Esophagus squamous epithelium (tissue), 5 donors: ENCODE results near the gene FAAP100. TPM values are rescaled to one million over a fixed set of nuclear protein-coding genes. Genes with fewer than 3 reads are reported as not detected.

Experiments used
- DNase-seq: peaks from one replicate; lab custom pipeline; 2025; lab: John Stamatoyannopoulos, UW
- H3K27ac ChIP-seq, 4 donors: fragments of 200-600 bp; sonication (generic); one replicate each; pipeline ENCODE4 v1.5.1; 2016 to 2019; ENCODE audit warnings: mild to moderate bottlenecking in 1 of 4
- H3K27me3 ChIP-seq, 4 donors: fragments of 200-600 bp; sonication (generic); 1 replicate in 3 of 4; 2 replicates in 1 of 4; pipeline versions ENCODE4 v1.5.1 to v1.6.0; 2017 to 2021; ENCODE audit warnings: antibody characterized with exemption in 1 of 4
- H3K36me3 ChIP-seq, 3 donors: fragments of 200-600 bp; sonication (generic); one replicate each; pipeline ENCODE4 v1.5.1; 2016 to 2019
- H3K4me1 ChIP-seq, 3 donors: fragments of 200-600 bp; sonication (generic); one replicate each; pipeline ENCODE4 v1.5.1; 2017 to 2019
- H3K4me3 ChIP-seq, 4 donors: fragments of 200-600 bp; sonication (generic); 1 replicate in 3 of 4; 2 replicates in 1 of 4; pipeline ENCODE4 v1.5.1; 2016 to 2019; ENCODE audit warnings: mild to moderate bottlenecking in 2 of 4, moderate library complexity in 1 of 4
- H3K9me3 ChIP-seq, 3 donors: fragments of 200-600 bp; sonication (generic); one replicate each; pipeline ENCODE4 v1.5.1; 2016 to 2019
- POLR2A ChIP-seq, 4 donors: fragments of 450-650 bp; IDR thresholded peaks; one replicate each; pipeline ENCODE4 v1.6.1; 2017; ENCODE audit warnings: antibody characterized with exemption in 4 of 4, mild to moderate bottlenecking in 4 of 4, moderate library complexity in 3 of 4
- WGBS, 2 donors: methylation state at CpG; one replicate each; pipeline ENCODE4 v1.1.5; 2018; 5-methylcytosine and 5-hydroxymethylcytosine counted together
- intact Hi-C: fragments of 100-400 bp; cut with DNase I; formaldehyde crosslinking; loops from one replicate; pipeline ENCODE4 v1.15.0; 2022
- total RNA-seq, 4 donors: library from RNA; depleted of rRNA; stranded (reverse); fragments of >200 nt; gene quantifications; one replicate each; pipeline ENCODE4 v1.1.0, GENCODE V29; 2016
- TF ChIP-seq, protein P1 (sequence below), 6 experiments: fragments of 450-650 bp in 4 of 6; fragments of 200-600 bp in 2 of 6; sonication (generic) in 2 of 6; IDR thresholded peaks; one replicate each; pipeline ENCODE4 v1.5.1; 2016 to 2019; ENCODE audit warnings: antibody characterized with exemption in 6 of 6, mild to moderate bottlenecking in 4 of 6, moderate library complexity in 4 of 6
- donor health status: DM: yes; HTN: yes; CAD: no.

FAAP100 gene
- total RNA-seq, 4 donors from 2014 or later, result 17.3 to 32.2 (median 26.1) TPM

DNA sequence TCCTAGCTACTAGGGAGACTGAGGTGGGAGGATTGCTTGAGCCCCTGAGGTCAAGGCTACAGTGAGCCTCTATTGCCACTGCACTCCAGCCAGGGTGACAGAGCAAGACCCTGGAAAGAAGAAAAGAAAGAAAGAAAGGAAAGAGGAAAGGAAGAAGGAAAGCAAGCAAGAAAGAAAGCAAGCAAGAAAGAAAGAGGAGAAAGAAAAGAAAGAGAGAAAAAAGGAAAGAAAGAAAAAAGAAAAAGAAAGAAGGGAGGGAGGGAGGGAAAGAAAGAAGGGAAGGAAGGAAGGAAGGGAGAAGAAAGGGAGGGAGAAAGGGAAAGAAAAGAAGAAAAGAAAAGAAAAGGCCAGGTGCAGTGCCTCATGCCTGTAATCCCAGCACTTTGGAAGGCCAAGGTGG, 48.5 kb downstream of the FAAP100 start:
- DNase-seq, result no peak
- peaks cover 0 to 2% (median 0%) of the 10 kb centered on the region in 3 donors for H3K36me3 ChIP-seq
- no peak overlapping the region for H3K4me3 ChIP-seq
- H3K27ac ChIP-seq, result no peak overlapping the region
- peaks cover 0 to 10% (median 0%) of the 10 kb centered on the region in 4 donors for H3K27me3 ChIP-seq
- peaks cover 0 to 3% (median under 1%) of the 10 kb centered on the region in 3 donors for H3K4me1 ChIP-seq
- TF ChIP-seq, protein P1, sequence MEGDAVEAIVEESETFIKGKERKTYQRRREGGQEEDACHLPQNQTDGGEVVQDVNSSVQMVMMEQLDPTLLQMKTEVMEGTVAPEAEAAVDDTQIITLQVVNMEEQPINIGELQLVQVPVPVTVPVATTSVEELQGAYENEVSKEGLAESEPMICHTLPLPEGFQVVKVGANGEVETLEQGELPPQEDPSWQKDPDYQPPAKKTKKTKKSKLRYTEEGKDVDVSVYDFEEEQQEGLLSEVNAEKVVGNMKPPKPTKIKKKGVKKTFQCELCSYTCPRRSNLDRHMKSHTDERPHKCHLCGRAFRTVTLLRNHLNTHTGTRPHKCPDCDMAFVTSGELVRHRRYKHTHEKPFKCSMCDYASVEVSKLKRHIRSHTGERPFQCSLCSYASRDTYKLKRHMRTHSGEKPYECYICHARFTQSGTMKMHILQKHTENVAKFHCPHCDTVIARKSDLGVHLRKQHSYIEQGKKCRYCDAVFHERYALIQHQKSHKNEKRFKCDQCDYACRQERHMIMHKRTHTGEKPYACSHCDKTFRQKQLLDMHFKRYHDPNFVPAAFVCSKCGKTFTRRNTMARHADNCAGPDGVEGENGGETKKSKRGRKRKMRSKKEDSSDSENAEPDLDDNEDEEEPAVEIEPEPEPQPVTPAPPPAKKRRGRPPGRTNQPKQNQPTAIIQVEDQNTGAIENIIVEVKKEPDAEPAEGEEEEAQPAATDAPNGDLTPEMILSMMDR (IDR thresholded peaks at IDR 0.05), result no peak
- TF ChIP-seq POLR2A (IDR thresholded peaks at IDR 0.05), result no peak
- intact Hi-C loops, result no loop called here
- no peaks in the 10 kb centered on the region for H3K9me3 ChIP-seq

DNA sequence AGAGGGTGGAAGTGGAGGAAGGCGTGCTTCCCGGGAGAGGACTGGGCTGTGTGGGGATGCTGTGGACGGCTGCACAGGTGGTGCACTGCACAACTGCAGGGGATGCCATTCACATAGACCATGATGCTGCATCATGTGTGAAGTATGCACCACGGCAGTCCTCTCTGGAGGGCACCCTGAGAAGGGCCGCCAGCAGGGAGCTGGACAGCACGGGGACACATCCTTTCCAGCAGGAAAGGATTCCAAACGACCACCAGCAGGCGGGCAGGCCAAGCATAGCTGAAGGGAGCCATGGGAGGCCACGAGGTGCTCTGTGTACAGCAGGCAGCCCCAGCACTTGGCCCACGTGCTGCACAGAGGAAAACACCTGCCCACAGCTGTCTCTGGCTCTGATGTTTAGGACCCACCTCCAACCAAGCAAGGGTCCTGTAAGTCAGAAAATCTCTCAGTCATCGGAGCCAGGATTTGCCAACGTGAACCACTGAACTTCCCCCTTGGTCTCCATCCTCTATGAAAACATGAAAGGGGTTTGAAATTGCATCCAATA, 49.6 kb downstream of the FAAP100 start:
- Histone ChIP-seq H3K27ac (no peak overlapping the region), H3K9me3 (no peaks in the 10 kb centered on the region), H3K27me3 (peaks cover 0 to 11% (median 0%) of the 10 kb centered on the region in 4 donors), H3K4me3 (no peak overlapping the region), H3K36me3 (no peaks in the 10 kb centered on the region), H3K4me1 (no peaks in the 10 kb centered on the region)
- TF ChIP-seq, protein P1 (IDR thresholded peaks at IDR 0.05), result no peak
- TF ChIP-seq POLR2A (IDR thresholded peaks at IDR 0.05), result no peak
- DNase-seq, result no peak
- intact Hi-C loops, result no loop called here
- WGBS, 2 donors, result 56 to 79% methylated on average over 6 to 11 of the region's 12 CpGs

DNA sequence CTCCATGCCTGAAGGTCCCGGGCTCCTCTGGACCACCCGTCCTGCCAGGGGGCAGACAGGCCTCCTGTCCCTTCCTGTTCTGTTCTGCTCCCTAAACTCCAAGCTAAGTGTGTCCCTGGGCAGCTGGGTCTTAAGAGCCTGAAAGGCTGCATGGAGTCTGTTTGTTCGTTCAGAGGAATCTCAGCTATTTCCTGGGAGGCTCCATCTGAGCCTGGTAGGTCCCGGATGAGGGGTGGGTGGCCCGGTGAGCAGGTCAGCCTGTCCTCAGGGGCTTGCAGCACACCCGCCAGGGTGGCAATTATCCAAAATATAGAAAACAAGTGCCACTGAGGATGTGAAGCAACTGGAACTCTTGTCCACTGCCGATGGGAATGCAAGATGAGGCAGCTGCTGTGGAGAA, 52.1 kb downstream of the FAAP100 start:
- Histone ChIP-seq H3K36me3 (no peaks in the 10 kb centered on the region), H3K27me3 (peaks cover 0 to 13% (median 0%) of the 10 kb centered on the region in 4 donors), H3K9me3 (no peaks in the 10 kb centered on the region), H3K4me1 (no peaks in the 10 kb centered on the region), H3K27ac (no peak overlapping the region), H3K4me3 (no peak overlapping the region)
- DNase-seq, result no peak
- 51 to 86% methylated on average over 1 to 6 of the region's 7 CpGs for WGBS, 2 donors
- intact Hi-C loops, result no loop called here
- TF ChIP-seq POLR2A (IDR thresholded peaks at IDR 0.05), result no peak

DNA sequence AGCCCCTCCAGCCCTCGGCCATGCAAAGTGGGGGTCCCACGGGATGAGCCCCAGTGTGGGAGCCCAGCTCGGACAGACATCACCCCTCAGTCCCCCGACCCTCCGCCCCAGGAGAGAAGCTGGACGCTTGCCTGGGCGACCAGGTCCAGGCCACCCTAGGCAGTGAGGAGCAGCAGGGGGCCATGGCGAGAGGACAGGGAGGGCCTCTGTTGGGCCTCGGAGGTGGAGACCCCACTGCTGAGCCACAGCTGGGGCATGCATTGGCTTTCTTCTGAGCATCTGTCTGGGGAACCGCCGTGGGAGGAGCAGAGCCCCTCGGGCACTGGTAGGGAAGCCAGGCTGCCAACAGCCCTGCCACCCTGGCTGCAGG, 52.6 kb downstream of the FAAP100 start:
- H3K27me3 ChIP-seq, result peaks cover 0 to 17% (median 0%) of the 10 kb centered on the region in 4 donors
- TF ChIP-seq, protein P1 (IDR thresholded peaks at IDR 0.05), result no peak
- no peak for TF ChIP-seq POLR2A (IDR thresholded peaks at IDR 0.05)
- WGBS, 2 donors, result 40% methylated on average over 3 of the region's 12 CpGs; no CpG with 5 or more reads in 1 of the 2 donors
- H3K36me3 ChIP-seq, result no peaks in the 10 kb centered on the region
- intact Hi-C loops, result no loop called here
- H3K4me1 ChIP-seq, result no peaks in the 10 kb centered on the region
- no peak overlapping the region for H3K27ac ChIP-seq
- no peak for DNase-seq
- no peaks in the 10 kb centered on the region for H3K9me3 ChIP-seq
- no peak overlapping the region for H3K4me3 ChIP-seq

DNA sequence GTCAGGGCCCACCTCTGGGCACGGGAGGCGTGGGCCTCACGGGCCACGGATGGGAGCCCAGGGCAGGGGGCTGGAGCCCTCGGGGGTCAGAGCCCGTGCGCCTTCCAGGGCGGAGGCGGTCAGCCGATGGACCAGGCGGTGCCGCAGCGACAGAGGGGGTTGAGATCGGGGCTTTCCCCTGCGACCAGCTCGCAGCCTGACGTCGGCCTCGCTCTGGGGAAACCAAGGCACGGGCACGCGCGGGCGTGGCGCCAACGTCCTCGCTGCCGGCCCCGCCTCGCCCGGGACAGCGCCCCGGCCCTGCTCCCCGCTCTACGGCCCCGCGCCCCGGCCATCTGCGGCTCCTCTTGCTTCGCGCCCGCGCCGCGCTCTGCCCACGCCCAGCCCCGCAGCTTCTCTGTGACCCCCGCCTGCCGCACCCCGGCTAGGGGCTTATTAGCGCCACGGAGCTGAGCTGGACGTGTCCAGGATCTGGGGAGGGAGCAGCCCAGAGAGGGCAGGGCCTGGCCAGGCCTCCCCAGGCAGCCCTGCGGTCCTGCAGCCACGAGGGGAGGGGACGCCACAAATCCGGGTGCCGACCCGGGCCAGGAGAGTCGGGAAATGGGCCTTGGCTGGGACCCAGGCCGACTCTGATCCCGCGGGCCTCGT, 53.1 kb downstream of the FAAP100 start:
- H3K4me3 ChIP-seq, result no peak overlapping the region
- H3K27me3 ChIP-seq, result peaks cover 0 to 18% (median 0%) of the 10 kb centered on the region in 4 donors
- H3K36me3 ChIP-seq, result no peaks in the 10 kb centered on the region
- H3K4me1 ChIP-seq, result no peaks in the 10 kb centered on the region
- intact Hi-C loops, result no loop called here
- no peak overlapping the region for H3K27ac ChIP-seq
- TF ChIP-seq, protein P1 (IDR thresholded peaks at IDR 0.05), result no peak
- no peak for TF ChIP-seq POLR2A (IDR thresholded peaks at IDR 0.05)
- 72% methylated on average over 16 of the region's 64 CpGs; no CpG with 5 or more reads in 1 of the 2 donors for WGBS, 2 donors
- no peak for DNase-seq
- no peaks in the 10 kb centered on the region for H3K9me3 ChIP-seq
